GM18867 (cell line): ENCODE data around the gene ACTG2.
"Not testable (repeated sequence)": the region's sequence is repeated elsewhere in the genome, so short reads cannot be mapped to it uniquely, and the experiment has no call there.

Experiments
- ATAC-seq: cut with Tn5 transposase; IDR thresholded peaks from one replicate; pipeline ENCODE4 v1.9.1; 2021; ENCODE audit warnings: mild to moderate bottlenecking, moderate library complexity; ENCODE audit not compliant: unreplicated experiment

Gene ACTG2

GRCh38 chr2:73931531-73932500 lies 39.0 kb downstream of the ACTG2 start:
- no peak for ATAC-seq

GRCh38 chr2:73933194-73933593 lies 40.4 kb downstream of the ACTG2 start:
- no peak for ATAC-seq

- no peak for ATAC-seq
Observed at GRCh38 chr2:73935641-73936040, 42.8 kb downstream of the ACTG2 start.

GRCh38 chr2:73937103-73937885 lies 44.5 kb downstream of the ACTG2 start:
- no peak for ATAC-seq

GRCh38 chr2:73937899-73938298 lies 45.1 kb downstream of the ACTG2 start:
- ATAC-seq: no peak

- ATAC-seq: no peak
Observed at GRCh38 chr2:73938718-73939352, 46.0 kb downstream of the ACTG2 start.

GRCh38 chr2:73939419-73939818 lies 46.6 kb downstream of the ACTG2 start:
- no peak for ATAC-seq

GRCh38 chr2:73940066-73940465 lies 47.3 kb downstream of the ACTG2 start:
- not testable (repeated sequence) for ATAC-seq

- no peak for ATAC-seq
Observed at GRCh38 chr2:73942664-73943063, 49.9 kb downstream of the ACTG2 start.

- ATAC-seq: no peak
Observed at GRCh38 chr2:73944714-73945113, 51.9 kb downstream of the ACTG2 start.

GRCh38 chr2:73946215-73946614 lies 53.4 kb downstream of the ACTG2 start:
- ATAC-seq: no peak

- ATAC-seq: no peak
Observed at GRCh38 chr2:73946666-73947065, 53.9 kb downstream of the ACTG2 start.

GRCh38 chr2:73947412-73948018 lies 54.7 kb downstream of the ACTG2 start:
- ATAC-seq: no peak

GRCh38 chr2:73949802-73950201 lies 57.0 kb downstream of the ACTG2 start:
- no peak for ATAC-seq

- no peak for ATAC-seq
Observed at GRCh38 chr2:73952499-73953446, 60.0 kb downstream of the ACTG2 start.

GRCh38 chr2:73956218-73956865 lies 63.5 kb downstream of the ACTG2 start:
- ATAC-seq: no peak

GRCh38 chr2:73961274-73961673 lies 68.5 kb downstream of the ACTG2 start:
- ATAC-seq: no peak

- no peak for ATAC-seq
Observed at GRCh38 chr2:73961823-73962615, 69.2 kb downstream of the ACTG2 start.

GRCh38 chr2:73962798-73963197 lies 70.0 kb downstream of the ACTG2 start:
- no peak for ATAC-seq
